GM12875 (cell line): ENCODE data around the gene PRKN.

Experiments used
- H3K4me3 ChIP-seq: one replicate; pipeline ENCODE4 v1.5.1; 2011; ENCODE audit warnings: low read depth, low read length, control low read depth
- CTCF ChIP-seq: IDR thresholded peaks from 2 replicates; pipeline ENCODE4 v1.5.1; 2011; ENCODE audit warnings: low read depth, mild to moderate bottlenecking, control low read depth, inconsistent platforms, low read length, moderate library complexity, borderline replicate concordance; ENCODE audit not compliant: insufficient read depth

The PRKN gene

GRCh38 chr6:162200945-162201690, 526.4 kb downstream of the PRKN start:
- H3K4me3 ChIP-seq = no peak overlapping the region
- no peak for TF ChIP-seq CTCF

GRCh38 chr6:162200041-162200440, 527.5 kb downstream of the PRKN start:
- no peak for TF ChIP-seq CTCF
- H3K4me3 ChIP-seq = no peak overlapping the region

- H3K4me3 ChIP-seq = no peak overlapping the region
- TF ChIP-seq CTCF = no peak
Observed at GRCh38 chr6:162198925-162199324, 528.6 kb downstream of the PRKN start.

- TF ChIP-seq CTCF = no peak
Observed at GRCh38 chr6:162198076-162198475, 529.5 kb downstream of the PRKN start.

GRCh38 chr6:162195441-162195840, 532.1 kb downstream of the PRKN start:
- H3K4me3 ChIP-seq = no peak overlapping the region
- TF ChIP-seq CTCF = no peak

More at GRCh38 chr6:162198076-162198475, 529.5 kb downstream of the PRKN start:
- H3K4me3 ChIP-seq = no peak overlapping the region

GRCh38 chr6:162190981-162191380, 536.6 kb downstream of the PRKN start:
- no peak overlapping the region for H3K4me3 ChIP-seq
- no peak for TF ChIP-seq CTCF
